Right atrium auricular region (tissue), 2 donors: ENCODE data around the gene TMEM150B. TPM values are rescaled to one million over a fixed set of nuclear protein-coding genes. Genes with fewer than 3 reads are reported as not detected.

Experiments used
- DNase-seq: peaks from one replicate; pipeline ENCODE4 v3.0.0-alpha.2; 2019; ENCODE audit warnings: low spot score
- H3K27ac ChIP-seq, 2 donors: fragments of 200-600 bp; sonication (generic); 1 replicate in 1 of 2; 2 replicates in 1 of 2; pipeline ENCODE4 v1.5.1; 2016 to 2019
- H3K27me3 ChIP-seq, 2 donors: fragments of 200-600 bp; sonication (generic); one replicate each; pipeline versions ENCODE4 v1.5.1 to v1.6.0; 2017 to 2019
- H3K36me3 ChIP-seq: fragments of 200-600 bp; sonication (generic); one replicate; pipeline ENCODE4 v1.5.1; 2016
- H3K4me1 ChIP-seq, 2 donors: fragments of 200-600 bp; sonication (generic); one replicate each; pipeline versions ENCODE4 v1.5.1 to v1.6.0; 2017 to 2019
- H3K4me3 ChIP-seq, 2 donors: fragments of 200-600 bp; sonication (generic); 1 replicate in 1 of 2; 2 replicates in 1 of 2; pipeline ENCODE4 v1.5.1; 2017 to 2019; ENCODE audit warnings: mild to moderate bottlenecking in 1 of 2, moderate library complexity in 1 of 2
- H3K9me3 ChIP-seq, 2 donors: fragments of 200-600 bp; sonication (generic); one replicate each; pipeline ENCODE4 v1.5.1; 2019
- total RNA-seq, 2 donors: library from RNA; depleted of rRNA; stranded (reverse); fragments of >200 nt; gene quantifications; one replicate each; pipeline ENCODE4 v1.1.0, GENCODE V29; 2016
- TF ChIP-seq, protein P1 (sequence below), 2 donors: fragments of 200-600 bp; sonication (generic); IDR thresholded peaks; one replicate each; pipeline ENCODE4 v1.5.1; 2019; ENCODE audit warnings: antibody characterized with exemption in 2 of 2

Gene TMEM150B
- total RNA-seq, 2 donors from 2014 or later: 3.3 TPM; not detected in 1

GRCh38 chr19:55270172-55270942, 54.8 kb downstream of the TMEM150B start:
- Histone ChIP-seq H3K27ac (no peak overlapping the region), H3K4me1 (no peaks in the 10 kb centered on the region), H3K4me3 (no peak overlapping the region), H3K36me3 (peaks cover 26% of the 10 kb centered on the region), H3K9me3 (no peaks in the 10 kb centered on the region), H3K27me3 (no peaks in the 10 kb centered on the region)
- TF ChIP-seq, protein P1, sequence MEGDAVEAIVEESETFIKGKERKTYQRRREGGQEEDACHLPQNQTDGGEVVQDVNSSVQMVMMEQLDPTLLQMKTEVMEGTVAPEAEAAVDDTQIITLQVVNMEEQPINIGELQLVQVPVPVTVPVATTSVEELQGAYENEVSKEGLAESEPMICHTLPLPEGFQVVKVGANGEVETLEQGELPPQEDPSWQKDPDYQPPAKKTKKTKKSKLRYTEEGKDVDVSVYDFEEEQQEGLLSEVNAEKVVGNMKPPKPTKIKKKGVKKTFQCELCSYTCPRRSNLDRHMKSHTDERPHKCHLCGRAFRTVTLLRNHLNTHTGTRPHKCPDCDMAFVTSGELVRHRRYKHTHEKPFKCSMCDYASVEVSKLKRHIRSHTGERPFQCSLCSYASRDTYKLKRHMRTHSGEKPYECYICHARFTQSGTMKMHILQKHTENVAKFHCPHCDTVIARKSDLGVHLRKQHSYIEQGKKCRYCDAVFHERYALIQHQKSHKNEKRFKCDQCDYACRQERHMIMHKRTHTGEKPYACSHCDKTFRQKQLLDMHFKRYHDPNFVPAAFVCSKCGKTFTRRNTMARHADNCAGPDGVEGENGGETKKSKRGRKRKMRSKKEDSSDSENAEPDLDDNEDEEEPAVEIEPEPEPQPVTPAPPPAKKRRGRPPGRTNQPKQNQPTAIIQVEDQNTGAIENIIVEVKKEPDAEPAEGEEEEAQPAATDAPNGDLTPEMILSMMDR (IDR thresholded peaks at IDR 0.05): no peak
- no peak for DNase-seq

DNA sequence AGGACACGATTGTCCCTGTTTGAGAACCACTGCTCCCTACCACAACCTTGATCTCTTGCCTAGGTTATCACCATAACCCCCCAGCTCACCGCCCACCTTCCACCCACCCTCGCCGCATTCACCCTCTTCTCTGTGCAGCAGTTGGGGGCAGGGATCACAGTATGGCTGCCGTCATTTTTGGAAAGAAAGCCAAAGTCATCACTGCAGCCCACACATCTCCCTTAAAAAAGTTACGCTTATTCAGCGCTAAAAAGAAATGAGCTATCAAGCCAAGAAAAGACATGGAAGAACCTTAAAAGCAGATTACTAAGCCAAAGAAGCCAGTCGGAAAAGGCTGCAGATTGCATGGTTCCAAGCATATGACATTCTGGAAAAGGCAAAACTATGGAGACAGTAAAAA, 55.8 kb downstream of the TMEM150B start:
- Histone ChIP-seq H3K27ac (no peak overlapping the region), H3K4me3 (no peak overlapping the region), H3K9me3 (no peaks in the 10 kb centered on the region), H3K36me3 (peaks cover 23% of the 10 kb centered on the region), H3K27me3 (no peaks in the 10 kb centered on the region), H3K4me1 (no peaks in the 10 kb centered on the region)
- no peak for DNase-seq
- TF ChIP-seq, protein P1 (IDR thresholded peaks at IDR 0.05): no peak

DNA sequence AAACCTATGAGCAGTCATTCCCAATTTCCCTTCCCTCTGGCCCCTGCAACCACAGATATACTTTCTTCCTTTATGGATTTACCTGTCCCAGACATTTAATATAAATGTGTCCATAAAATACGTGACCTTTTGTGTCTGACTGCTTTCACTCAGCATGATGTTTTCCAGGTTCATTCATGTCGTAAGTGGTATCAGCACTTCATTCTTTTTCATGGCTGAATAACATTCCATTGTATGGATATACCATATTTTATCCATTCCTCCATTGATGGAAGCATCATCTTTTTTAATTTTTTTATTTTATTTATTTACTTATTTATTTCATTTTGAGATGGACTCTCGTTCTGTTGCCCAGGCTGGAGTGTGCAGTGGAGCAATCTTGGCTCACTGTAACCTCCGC, 58.3 kb downstream of the TMEM150B start:
- no peaks in the 10 kb centered on the region for H3K36me3 ChIP-seq
- no peaks in the 10 kb centered on the region for H3K9me3 ChIP-seq

DNA sequence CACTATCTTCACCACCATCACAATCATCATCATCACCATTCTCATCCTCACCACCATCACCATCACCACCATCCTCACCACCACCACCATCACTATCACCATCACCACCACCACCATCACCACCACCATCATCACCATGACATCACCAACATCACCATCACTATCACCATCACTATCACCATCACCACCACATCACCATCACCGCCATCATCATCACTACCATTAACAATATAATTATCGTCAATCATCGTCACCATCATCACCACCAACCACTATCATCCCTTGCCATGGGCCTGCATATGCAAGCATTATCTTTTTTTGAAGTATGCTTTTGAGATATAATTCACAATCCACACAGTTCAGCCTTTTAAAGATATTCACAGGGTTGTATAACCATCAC, 58.7 kb downstream of the TMEM150B start:
- H3K27me3 ChIP-seq: no peaks in the 10 kb centered on the region
- no peaks in the 10 kb centered on the region for H3K9me3 ChIP-seq
- no peaks in the 10 kb centered on the region for H3K36me3 ChIP-seq
- H3K4me3 ChIP-seq: no peak overlapping the region
- TF ChIP-seq, protein P1 (IDR thresholded peaks at IDR 0.05): no peak
- no peak overlapping the region for H3K27ac ChIP-seq
- no peaks in the 10 kb centered on the region for H3K4me1 ChIP-seq
- DNase-seq: no peak

More for the DNA sequence above, 58.3 kb downstream of the TMEM150B start:
- no peak for DNase-seq
- Histone ChIP-seq H3K4me1 (no peaks in the 10 kb centered on the region), H3K27ac (no peak overlapping the region), H3K27me3 (no peaks in the 10 kb centered on the region), H3K4me3 (no peak overlapping the region)
- TF ChIP-seq, protein P1 (IDR thresholded peaks at IDR 0.05): no peak

DNA sequence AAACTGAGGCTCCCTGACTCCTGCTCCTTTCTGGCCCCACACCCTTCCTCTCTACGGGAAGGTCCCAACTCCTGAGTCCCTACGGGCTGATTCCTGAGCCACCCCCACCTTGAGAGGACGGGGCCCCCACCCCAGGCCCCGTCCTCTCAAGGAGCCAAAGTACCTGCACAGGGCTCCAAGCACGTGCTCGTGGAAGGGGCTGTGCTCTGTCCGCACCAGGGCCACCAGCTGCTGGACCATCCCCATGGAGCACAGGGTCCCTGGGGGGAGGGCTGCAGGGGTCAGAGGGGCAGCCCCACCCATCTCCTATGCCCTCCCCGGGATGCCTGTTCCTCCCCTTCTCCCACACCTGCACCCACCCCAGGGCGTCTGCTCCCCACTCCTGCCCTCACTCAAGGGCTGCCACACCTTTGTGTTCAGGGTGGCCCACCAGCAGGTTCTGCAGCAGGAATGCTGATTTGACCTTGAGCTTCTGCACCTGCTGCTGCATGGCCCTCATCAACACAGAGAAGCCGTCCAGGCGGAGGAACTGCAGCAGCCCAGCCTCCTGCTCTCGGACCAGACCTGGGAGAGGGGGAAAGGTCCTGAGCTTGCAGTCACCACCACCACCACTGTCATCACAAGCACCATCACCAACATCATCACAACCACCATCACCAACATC, 59.3 kb downstream of the TMEM150B start:
- no peaks in the 10 kb centered on the region for H3K4me1 ChIP-seq
- no peak overlapping the region for H3K27ac ChIP-seq
- TF ChIP-seq, protein P1 (IDR thresholded peaks at IDR 0.05): no peak
- H3K27me3 ChIP-seq: no peaks in the 10 kb centered on the region
- no peak overlapping the region for H3K4me3 ChIP-seq
- no peaks in the 10 kb centered on the region for H3K36me3 ChIP-seq
- H3K9me3 ChIP-seq: no peaks in the 10 kb centered on the region
- DNase-seq: no peak
